Eye (tissue), 1 donor: ENCODE results near the gene DZIP1.

Experiments used
- DNase-seq: peaks from one replicate; pipeline ENCODE4 v3.0.0-alpha.2; 2015

Gene DZIP1

DNA sequence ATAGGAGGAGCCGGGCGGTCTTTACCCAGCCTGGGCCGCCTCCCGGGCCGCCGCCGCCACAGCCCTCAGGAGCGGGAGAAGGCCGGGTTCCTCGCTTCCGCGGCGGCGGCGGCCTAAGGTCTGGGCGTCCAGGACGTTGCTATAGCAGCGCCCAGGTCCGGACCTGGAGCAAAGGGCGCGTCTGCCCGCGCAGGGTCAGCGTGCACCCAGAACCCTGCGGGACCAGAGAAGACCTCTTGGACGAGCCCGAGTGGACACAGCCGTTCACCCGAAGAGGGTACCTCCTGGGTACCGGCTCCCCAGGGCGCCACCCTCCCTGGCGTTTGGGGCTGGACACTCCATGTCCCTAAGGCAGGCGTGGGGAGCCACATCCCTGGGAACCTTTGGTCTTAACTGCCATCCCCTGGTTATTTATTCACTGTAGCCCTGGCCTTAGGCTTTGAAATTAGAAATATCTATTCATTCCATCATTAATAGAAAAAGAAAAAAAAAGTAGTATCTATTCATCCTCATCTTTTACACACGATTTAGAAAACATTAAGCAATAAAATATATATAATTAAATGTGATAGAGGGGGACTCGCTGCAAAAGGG lies 2.4 kb downstream of the DZIP1 start:
- peak; percentile 70 for DNase-seq

DNA sequence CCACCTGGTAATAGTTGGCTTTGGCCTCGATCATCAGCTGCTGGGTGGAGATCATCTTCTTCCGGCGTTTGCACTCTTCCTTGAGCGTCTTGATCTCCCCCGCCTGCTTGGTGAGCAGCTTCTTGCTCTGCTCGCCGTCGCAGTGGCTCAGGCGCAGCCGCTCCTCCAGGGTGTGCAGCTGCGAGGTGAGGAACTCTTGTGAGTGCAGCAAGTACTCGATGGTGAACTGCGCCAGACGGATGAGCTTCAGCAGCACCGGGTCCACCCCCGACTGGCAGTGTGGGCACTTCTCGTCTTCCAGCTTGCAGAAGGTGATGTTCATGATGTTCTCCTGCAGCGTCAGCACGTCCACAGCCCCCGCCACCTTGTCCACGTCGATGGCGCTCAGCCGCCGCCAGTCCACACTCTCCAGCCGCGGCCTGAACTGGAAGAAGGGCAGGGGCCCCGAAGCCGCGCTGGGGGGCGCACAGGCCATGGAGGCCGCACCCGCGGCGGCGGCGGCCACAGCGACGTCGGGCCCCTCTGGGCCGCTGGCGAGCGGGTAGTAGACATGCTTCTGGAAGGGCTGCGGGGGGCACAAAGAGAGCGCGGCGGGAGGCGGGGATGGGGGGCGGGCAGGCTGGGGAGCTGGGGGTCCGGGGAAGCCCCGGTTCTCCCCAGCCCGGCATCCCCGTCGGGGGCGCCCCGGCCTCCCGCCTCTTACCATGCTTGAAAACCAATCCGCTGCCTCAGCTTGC lies 3.0 kb downstream of the DZIP1 start:
- peak; percentile 56 for DNase-seq

DNA sequence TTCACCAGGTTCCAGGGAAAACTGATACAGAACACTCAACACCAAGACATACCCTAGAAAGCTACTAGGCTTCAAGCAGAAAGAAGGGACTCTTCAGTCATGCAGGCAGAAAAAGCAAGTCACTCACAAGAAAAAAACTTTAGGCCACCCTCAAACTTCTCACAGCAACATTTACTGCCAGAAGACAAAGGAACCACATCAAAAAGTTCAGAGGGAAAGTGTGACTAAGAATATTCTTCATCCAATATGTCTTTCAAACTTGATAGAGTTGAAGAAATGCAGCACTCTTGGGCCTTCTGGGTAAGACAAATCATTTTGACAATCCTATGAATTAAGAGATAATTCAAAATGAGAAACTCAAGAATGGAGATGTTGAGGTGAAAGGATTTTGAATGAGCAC lies 7.7 kb downstream of the DZIP1 start:
- no peak for DNase-seq

GRCh38 chr13:95630593-95630992 lies 13.9 kb downstream of the DZIP1 start:
- no peak for DNase-seq

DNA sequence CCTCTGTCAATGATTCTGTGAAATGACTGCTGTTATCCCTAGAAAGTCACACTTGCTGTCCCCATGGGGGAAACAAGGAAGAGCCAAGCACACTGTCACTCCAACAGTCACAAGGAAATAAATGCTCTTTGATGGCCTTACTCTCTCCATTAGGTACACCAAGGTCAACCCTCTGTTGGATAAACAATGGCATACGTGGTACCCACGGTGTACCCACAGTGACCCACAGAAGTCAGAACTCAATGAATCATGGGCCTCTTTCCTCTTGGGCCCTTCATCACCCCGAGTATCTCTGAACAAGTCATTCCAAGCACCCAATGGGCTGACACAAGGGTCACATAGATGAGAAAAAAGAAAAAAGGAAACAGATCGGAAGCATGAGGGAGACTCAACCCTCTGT lies 15.4 kb downstream of the DZIP1 start:
- no peak for DNase-seq

DNA sequence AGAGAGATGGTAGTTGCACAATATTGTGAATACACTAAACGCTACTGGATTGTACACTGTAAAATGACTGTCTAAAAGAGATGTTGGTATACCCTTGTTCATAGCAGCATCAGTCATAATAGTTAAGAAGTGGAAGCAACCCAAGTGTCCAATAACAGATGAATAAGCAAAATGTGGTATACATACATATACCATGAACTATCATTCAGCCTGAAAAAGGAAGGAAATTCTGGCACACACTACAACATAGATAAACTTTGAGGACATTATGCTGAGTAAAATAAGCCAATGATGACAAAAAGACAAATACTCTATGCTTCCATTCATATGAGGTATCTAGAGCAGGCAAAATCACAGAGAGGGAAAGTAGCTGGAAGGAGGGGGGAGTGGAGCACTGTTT lies 16.0 kb downstream of the DZIP1 start:
- DNase-seq = no peak

DNA sequence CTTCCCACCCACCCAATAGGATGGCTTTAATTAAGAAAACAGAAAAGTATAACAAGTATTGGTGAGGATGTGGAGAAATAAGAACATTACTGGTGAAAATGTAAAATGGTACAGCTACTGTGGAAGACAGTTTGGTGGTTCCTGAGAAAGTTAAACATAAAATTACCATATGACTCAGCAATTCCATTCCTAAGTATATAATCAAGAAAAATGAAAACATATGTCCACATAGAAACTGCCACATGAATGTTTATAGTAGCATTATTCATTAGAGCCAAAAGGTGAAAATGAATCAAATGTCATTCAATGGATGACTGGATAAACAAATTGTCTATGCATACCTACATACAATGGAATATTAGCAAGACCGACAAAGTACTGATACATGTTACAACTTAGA lies 16.9 kb downstream of the DZIP1 start:
- no peak for DNase-seq

GRCh38 chr13:95626768-95627167 lies 17.7 kb downstream of the DZIP1 start:
- DNase-seq = no peak

DNA sequence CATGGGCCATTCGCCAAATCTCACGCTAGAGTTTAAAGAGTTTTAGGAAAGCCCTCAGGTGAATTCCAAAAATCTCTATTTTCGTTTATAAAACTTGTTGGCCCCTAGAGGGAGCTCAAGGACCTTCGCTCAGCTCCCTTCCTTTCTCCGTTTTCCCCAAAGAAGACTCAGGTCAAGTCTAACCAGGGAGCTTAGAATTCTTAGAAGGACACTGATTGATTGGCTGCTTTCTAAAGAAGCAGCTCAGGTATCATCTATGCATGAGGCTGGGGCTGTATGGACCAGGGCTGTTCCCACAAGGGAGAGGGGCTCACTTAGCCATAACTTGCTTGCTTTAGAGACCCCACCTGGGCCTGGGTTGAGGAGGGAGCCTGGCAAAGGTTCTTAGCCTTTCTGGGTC lies 20.5 kb downstream of the DZIP1 start:
- peak; percentile 79 for DNase-seq

DNA sequence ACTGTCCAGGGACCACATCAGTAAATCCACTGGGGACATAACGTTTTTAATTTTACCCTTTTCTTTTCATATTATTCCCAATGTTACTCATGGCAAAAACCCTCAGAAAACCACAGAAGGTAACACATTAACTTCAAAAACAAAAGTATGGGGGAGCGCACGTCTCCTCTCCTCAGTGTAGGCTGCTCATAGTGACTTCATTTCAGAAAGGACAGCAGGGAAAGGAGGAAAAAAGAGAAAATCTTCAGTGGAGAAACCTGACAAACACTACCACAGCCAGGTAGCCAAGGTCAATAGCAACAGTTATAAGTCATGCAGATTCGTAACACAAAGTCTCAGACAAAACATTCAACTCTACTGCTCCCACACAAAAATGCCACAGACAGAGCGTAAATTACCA lies 21.4 kb downstream of the DZIP1 start:
- no peak for DNase-seq

GRCh38 chr13:95620825-95621498 lies 23.5 kb downstream of the DZIP1 start:
- no peak for DNase-seq

GRCh38 chr13:95620030-95620824 lies 24.3 kb downstream of the DZIP1 start:
- no peak for DNase-seq

GRCh38 chr13:95615539-95615938 lies 29.0 kb downstream of the DZIP1 start:
- no peak for DNase-seq

GRCh38 chr13:95614641-95615245 lies 29.8 kb downstream of the DZIP1 start:
- no peak for DNase-seq

DNA sequence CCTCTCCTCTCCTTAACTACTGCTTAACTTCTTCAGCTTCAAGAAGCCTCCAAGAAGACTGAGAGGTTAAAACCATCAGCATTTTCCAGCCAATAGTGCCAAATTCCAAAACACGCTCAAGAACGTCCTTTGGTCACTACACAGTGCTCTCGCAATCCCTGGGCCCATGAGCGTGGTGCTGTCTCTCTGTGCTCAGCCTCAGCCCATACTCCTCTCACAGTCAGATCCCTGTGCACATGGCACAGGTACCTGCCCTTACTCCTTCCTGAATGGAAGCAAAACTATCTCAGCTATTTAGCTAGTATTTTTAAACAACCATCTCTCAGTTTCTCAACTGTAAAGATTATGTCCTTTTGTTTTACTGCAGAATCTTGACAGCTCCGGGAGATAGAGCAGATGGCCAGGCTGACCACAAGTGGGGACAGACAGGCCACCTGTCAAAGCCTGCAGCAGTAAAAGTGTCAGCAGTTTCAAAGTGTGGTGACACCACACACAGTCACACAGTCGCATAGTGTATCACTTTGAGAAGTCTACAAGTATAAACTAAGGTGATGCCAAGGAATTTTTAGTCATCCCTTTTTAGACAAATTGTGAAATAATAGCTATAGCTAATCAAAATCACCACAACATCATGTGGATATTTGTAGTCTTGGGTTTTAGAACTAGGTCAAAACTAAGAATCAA lies 35.7 kb downstream of the DZIP1 start:
- no peak for DNase-seq

- no peak for DNase-seq
These were observed 37.1 kb downstream of the DZIP1 start for GRCh38 chr13:95607366-95607765.

- no peak for DNase-seq
These were observed 38.9 kb downstream of the DZIP1 start for GRCh38 chr13:95605448-95606125.

GRCh38 chr13:95604556-95604915 lies 40.0 kb downstream of the DZIP1 start:
- no peak for DNase-seq

DNA sequence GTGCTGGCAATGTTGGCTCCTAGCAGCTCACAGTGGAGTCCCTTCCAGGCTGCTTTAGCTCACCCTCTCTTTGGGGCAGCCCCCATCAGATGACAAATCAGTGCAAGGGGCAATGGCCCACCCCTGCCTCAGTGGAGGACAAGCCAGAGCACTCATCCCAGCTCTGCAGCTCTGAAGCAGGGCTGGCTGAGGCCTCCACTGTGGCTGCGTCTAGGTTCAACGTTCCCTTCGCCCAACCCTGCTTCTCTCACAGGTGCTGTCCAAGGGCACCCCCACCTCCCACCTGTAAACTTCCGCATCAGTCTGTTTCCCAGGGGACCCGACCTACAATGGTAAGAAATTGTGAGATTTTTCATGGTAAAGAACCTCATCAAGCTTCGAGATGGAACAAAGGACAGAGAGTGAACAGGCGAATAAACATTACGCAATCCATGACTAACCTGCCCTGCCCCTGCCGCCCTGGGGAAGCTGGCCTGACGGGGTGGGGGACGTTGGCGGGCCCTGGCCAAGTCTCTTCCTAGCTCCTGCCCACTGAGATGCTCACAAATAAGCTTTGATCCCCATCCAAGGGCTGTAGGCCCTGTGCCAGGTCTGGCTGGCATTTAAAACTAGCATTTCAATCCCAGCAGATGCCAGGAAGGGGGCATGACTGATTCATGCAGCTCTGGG lies 40.5 kb downstream of the DZIP1 start:
- no peak for DNase-seq

- DNase-seq = no peak
These were observed 42.6 kb downstream of the DZIP1 start for GRCh38 chr13:95601906-95602305.

GRCh38 chr13:95601216-95601615 lies 43.3 kb downstream of the DZIP1 start:
- no peak for DNase-seq
